IPS DF 6.9 (cell line): ENCODE results near the gene ACAP3.
A peak's percentile ranks its signal among the peaks of the same experiment; 100 is the strongest.

Experiments
- DNase-seq: peaks from one replicate; pipeline ENCODE4 v3.0.0-alpha.2; 2013; ENCODE audit warnings: low read depth, low spot score
- H3K27ac ChIP-seq: one replicate; pipeline ENCODE4 v1.5.1; 2013; ENCODE audit warnings: low read length, control low read depth
- H3K27me3 ChIP-seq: 2 replicates; pipeline ENCODE4 v1.6.1; 2013; ENCODE audit warnings: mild to moderate bottlenecking, low read length; ENCODE audit not compliant: control insufficient read depth, insufficient read depth
- H3K36me3 ChIP-seq: 2 replicates; pipeline ENCODE4 v1.6.1; 2013; ENCODE audit warnings: low read length; ENCODE audit not compliant: control insufficient read depth, insufficient read depth
- H3K4me1 ChIP-seq: 2 replicates; pipeline ENCODE4 v1.6.1; 2013; ENCODE audit warnings: low read length; ENCODE audit not compliant: control insufficient read depth, insufficient read depth
- H3K4me3 ChIP-seq: 2 replicates; pipeline ENCODE4 v1.5.1; 2013; ENCODE audit warnings: mild to moderate bottlenecking, low read length
- H3K9me3 ChIP-seq: 2 replicates; pipeline ENCODE4 v1.6.1; 2013; ENCODE audit warnings: low read length, inconsistent platforms; ENCODE audit not compliant: control insufficient read depth, insufficient read depth
- WGBS: extraction: QIAGEN DNeasy Blood & Tissue Kit; methylation state at CpG from one replicate; pipeline ENCODE4 v1.1.7; 2013; ENCODE audit warnings: mixed read lengths, missing lambda C conversion rate; ENCODE audit not compliant: insufficient read length, insufficient coverage; 5-methylcytosine and 5-hydroxymethylcytosine counted together

ACAP3 gene

DNA sequence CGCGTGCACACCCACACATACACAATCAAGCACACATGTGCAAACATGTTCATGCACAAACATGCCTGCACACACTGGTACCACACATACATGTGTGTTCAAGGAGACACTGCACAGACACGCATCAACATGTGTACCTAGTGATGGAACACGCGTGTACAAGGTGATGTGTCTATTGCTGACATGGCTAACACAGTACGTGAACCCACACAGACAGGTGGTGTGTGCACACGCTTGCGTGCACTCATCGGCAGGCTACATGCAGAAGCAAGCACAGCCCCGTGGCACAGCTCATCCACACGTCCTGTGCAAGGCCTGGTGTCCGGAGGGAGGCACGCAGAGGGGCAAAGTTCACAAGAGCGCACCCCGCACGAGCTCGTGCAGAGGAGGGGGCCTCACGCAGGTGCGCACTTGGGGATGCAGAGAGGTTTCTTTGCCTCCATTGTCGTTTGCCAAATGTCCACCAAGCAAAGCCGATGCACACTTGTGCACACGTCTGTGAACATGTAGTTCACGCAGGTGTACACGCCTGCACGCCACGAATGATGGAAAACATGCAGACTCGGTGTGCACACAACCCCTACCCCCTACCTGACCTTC, 969 bp downstream of the ACAP3 start:
- Histone ChIP-seq H3K4me3 (peak overlapping the region; percentile 67; the same call in 1 of the 2 replicates), H3K9me3 (no peaks in the 10 kb centered on the region), H3K27me3 (no peaks in the 10 kb centered on the region), H3K4me1 (peaks cover 18% of the 10 kb centered on the region), H3K27ac (no peak overlapping the region), H3K36me3 (peaks cover 8% of the 10 kb centered on the region)
- no CpG with 5 or more reads among the region's 27 CpGs for WGBS
- no peak for DNase-seq

GRCh38 chr1:1306070-1306660, 1.6 kb downstream of the ACAP3 start:
- WGBS = no CpG with 5 or more reads among the region's 11 CpGs
- H3K9me3 ChIP-seq = no peaks in the 10 kb centered on the region
- peaks cover 2% of the 10 kb centered on the region for H3K36me3 ChIP-seq
- H3K4me1 ChIP-seq = peaks cover 18% of the 10 kb centered on the region
- DNase-seq = no peak
- no peak overlapping the region for H3K27ac ChIP-seq
- no peaks in the 10 kb centered on the region for H3K27me3 ChIP-seq
- H3K4me3 ChIP-seq = no peak overlapping the region

GRCh38 chr1:1305300-1306069, 2.2 kb downstream of the ACAP3 start:
- no peak for DNase-seq
- Histone ChIP-seq H3K9me3 (no peaks in the 10 kb centered on the region), H3K27ac (no peak overlapping the region), H3K36me3 (no peaks in the 10 kb centered on the region; the same call in 1 of the 2 replicates), H3K27me3 (no peaks in the 10 kb centered on the region), H3K4me1 (peaks cover 18% of the 10 kb centered on the region), H3K4me3 (no peak overlapping the region)
- no CpG with 5 or more reads among the region's 25 CpGs for WGBS

DNA sequence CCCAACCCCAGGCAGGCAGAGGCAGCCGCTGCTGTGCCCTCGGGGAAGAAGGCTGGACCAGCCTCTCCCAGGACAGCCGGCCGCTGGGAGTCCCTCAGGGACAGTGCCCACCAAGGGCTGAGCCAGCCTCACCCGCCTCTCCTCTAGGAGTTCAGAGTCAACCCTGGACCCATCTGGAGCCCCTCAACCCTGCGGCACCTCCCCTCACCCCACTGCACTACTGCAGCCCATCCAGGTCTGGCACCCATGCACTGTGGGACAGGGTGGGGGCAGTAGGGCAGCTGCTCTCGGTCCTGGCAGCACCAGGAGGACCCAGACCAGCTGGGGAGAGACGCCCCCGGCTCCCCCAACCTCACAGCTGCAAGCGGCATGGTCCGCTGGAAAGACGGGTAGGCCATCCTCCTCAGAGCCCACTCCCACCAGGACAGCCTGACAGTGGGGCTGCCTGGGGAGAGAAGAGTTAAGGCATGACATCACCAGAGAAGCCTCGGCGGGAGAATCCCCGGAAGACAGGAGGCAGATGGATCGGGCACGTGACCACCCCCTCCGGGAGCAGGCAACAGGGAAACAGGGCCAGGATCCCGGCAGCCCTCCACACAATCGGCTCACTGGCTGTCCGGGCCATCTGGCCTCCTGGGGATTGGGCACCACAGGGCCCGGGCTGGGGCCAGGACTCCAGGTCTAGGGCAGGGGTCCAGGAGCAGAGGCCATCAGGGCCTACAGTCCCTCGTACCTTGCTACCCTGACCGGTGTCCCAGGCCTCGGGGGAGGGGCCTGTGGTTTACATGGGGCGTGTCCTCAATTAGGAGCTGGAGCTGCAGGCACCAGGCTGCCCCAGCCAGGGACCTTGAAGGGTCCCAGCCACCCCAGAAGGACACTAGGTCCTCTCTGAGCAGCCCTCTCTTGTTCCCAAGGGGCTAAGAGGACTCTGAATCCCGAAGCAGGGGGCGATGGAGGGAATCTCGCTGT, 3.1 kb downstream of the ACAP3 start:
- peaks cover 18% of the 10 kb centered on the region for H3K4me1 ChIP-seq
- WGBS = no CpG with 5 or more reads among the region's 29 CpGs
- H3K4me3 ChIP-seq = no peak overlapping the region
- no peaks in the 10 kb centered on the region for H3K27me3 ChIP-seq
- DNase-seq = no peak
- H3K9me3 ChIP-seq = no peaks in the 10 kb centered on the region
- H3K27ac ChIP-seq = no peak overlapping the region
- H3K36me3 ChIP-seq = no peaks in the 10 kb centered on the region; the same call in 1 of the 2 replicates

DNA sequence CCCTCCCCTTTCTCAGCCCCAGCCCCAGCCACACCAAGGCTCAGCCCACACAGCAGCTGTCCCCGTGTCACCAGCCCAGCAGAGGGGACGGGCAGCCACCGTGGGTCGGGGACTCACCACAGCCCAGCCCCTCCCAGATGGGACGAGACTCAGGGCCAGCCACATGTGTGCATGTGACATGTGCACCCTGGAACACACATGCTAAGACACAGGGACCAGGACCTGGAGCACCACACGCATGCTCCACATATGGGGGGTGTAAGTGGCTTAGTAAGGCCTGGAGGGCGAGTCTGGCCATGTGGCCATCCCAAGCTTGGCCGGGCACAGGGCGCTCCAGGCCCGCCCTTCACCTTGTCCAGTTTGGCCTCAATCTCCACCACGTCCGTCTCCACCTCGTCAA, 4.0 kb downstream of the ACAP3 start:
- Histone ChIP-seq H3K4me1 (peaks cover 13% of the 10 kb centered on the region), H3K27me3 (no peaks in the 10 kb centered on the region), H3K9me3 (no peaks in the 10 kb centered on the region), H3K27ac (no peak overlapping the region), H3K4me3 (no peak overlapping the region), H3K36me3 (no peaks in the 10 kb centered on the region; the same call in 1 of the 2 replicates)
- no peak for DNase-seq
- no CpG with 5 or more reads among the region's 13 CpGs for WGBS

- no peak overlapping the region for H3K4me3 ChIP-seq
- no peak overlapping the region for H3K27ac ChIP-seq
- WGBS = no CpG with 5 or more reads among the region's 31 CpGs
- no peaks in the 10 kb centered on the region; the same call in 1 of the 2 replicates for H3K36me3 ChIP-seq
- H3K9me3 ChIP-seq = no peaks in the 10 kb centered on the region
- DNase-seq = no peak
- peaks cover 13% of the 10 kb centered on the region for H3K4me1 ChIP-seq
- H3K27me3 ChIP-seq = no peaks in the 10 kb centered on the region
Measured at GRCh38 chr1:1302951-1303509, 4.7 kb downstream of the ACAP3 start.

DNA sequence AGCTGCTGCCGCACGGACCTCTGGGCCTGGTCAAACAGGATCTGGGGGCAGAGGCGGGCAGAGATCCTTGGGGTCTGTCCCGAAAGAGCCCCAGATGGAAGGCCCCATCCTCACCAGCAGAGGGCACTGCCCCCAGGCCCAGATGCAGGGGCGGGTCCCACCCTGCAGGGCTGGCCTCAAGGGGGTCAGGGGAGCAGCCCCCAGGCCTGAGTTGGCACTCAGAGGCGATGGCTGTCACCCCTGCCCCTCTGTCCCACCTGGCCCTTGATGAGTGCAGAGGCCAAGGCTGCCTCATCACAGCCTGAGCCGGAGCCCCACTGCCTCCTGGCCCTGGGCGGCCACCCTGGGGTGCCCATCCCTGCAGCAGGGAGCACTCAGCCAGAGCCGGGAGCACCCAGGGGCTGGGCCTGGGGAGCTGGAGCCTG, 5.7 kb downstream of the ACAP3 start:
- DNase-seq = no peak
- H3K4me1 ChIP-seq = peaks cover 13% of the 10 kb centered on the region
- no peaks in the 10 kb centered on the region; the same call in 1 of the 2 replicates for H3K36me3 ChIP-seq
- H3K27me3 ChIP-seq = no peaks in the 10 kb centered on the region
- H3K27ac ChIP-seq = no peak overlapping the region
- H3K9me3 ChIP-seq = no peaks in the 10 kb centered on the region
- H3K4me3 ChIP-seq = no peak overlapping the region
- no CpG with 5 or more reads among the region's 9 CpGs for WGBS

DNA sequence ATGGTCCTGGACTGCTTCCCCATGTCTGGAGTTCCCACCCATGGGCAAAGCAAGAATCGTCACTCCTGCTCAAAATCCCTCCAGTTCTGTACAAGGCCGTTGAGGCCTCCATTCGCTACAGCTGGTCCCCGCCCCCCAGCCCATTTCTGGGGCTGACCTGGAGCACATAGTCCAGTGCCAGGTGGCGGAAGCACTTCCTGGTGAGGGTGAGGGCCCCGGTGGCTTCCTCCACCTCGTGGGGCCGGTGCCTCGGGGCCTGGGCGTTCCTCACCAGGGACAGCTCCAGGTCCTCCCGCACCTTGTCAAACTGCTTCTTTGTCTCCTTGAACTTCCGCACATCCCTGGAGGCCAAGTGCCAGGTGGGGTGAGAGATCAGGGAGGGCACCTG, 7.4 kb downstream of the ACAP3 start:
- no peak for DNase-seq
- Histone ChIP-seq H3K4me1 (peaks cover 6% of the 10 kb centered on the region), H3K27ac (no peak overlapping the region), H3K9me3 (no peaks in the 10 kb centered on the region), H3K4me3 (no peak overlapping the region), H3K27me3 (no peaks in the 10 kb centered on the region), H3K36me3 (no peaks in the 10 kb centered on the region; the same call in 1 of the 2 replicates)
- no CpG with 5 or more reads among the region's 12 CpGs for WGBS

DNA sequence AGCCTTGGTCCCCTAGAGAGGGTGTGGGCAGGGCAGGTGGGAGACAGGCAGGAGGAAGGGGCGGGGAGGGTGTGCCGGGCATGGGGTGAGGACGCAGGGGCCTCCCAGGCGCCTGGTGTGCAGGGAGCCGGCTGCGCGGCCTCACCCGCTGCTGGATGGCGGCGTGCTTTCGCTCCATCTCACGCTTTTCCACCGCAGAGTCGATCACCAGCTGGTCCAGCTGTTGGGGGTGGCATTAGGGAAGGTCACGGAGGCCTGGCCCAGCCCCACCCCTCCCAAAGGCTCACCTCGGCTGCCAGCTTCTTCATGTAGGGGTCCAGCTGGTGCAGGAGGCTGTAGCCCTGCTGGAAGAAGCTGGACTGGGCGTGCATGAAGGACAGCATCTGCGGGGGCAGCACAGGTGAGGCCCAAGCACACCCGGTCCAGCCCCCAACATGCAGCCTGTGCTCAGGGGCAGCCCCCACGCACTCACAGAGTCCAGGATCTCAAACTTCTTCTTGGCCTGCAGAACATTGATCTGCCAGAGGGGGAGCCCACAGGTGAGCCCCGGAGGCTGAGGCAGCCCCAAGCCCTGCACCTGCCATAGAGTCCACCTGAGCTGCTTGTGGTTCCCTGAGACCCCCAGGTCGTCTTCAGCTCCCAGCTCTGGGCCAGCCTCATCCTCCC, 7.9 kb downstream of the ACAP3 start:
- Histone ChIP-seq H3K9me3 (no peaks in the 10 kb centered on the region), H3K4me1 (peaks cover 4% of the 10 kb centered on the region; the same call in 1 of the 2 replicates), H3K27ac (no peak overlapping the region), H3K27me3 (no peaks in the 10 kb centered on the region), H3K36me3 (no peaks in the 10 kb centered on the region; the same call in 1 of the 2 replicates), H3K4me3 (no peak overlapping the region)
- no CpG with 5 or more reads among the region's 22 CpGs for WGBS
- no peak for DNase-seq
